Smooth muscle cell (in vitro differentiated cells): Measurements from ENCODE around the gene TRRAP. TPM values are rescaled to one million over a fixed set of nuclear protein-coding genes. Genes with fewer than 3 reads are reported as not detected.

ENCODE experiments used
- DNase-seq: peaks from one replicate; lab custom pipeline; 2025; ENCODE audit not compliant: unreplicated experiment; lab: John Stamatoyannopoulos, UW
- H2AFZ ChIP-seq: fragments of 200-600 bp; sonication (generic); 2 replicates; pipeline ENCODE4 v1.6.0; 2016; ENCODE audit warnings: antibody characterized with exemption, low read depth, mild to moderate bottlenecking
- H3F3A ChIP-seq: fragments of 200-600 bp; sonication (generic); 2 replicates; pipeline ENCODE4 v1.6.0; 2017; ENCODE audit warnings: antibody characterized with exemption, low read depth
- H3K27ac ChIP-seq: fragments of 200-600 bp; sonication (generic); 2 replicates; pipeline ENCODE4 v1.5.1; 2016; ENCODE audit warnings: low read depth, mild to moderate bottlenecking
- H3K27me3 ChIP-seq: fragments of 200-600 bp; sonication (generic); 2 replicates; pipeline ENCODE4 v1.6.1; 2016; ENCODE audit warnings: low read depth, mild to moderate bottlenecking
- H3K36me3 ChIP-seq: fragments of 200-600 bp; sonication (generic); 2 replicates; pipeline ENCODE4 v1.5.1; 2016; ENCODE audit warnings: low read depth
- H3K4me1 ChIP-seq: fragments of 200-600 bp; sonication (generic); 2 replicates; pipeline ENCODE4 v1.5.1; 2016; ENCODE audit warnings: low read depth
- H3K4me2 ChIP-seq: fragments of 200-600 bp; sonication (generic); 2 replicates; pipeline ENCODE4 v1.6.0; 2016; ENCODE audit warnings: mild to moderate bottlenecking
- H3K4me3 ChIP-seq: fragments of 200-600 bp; sonication (generic); 2 replicates; pipeline ENCODE4 v1.5.1; 2016; ENCODE audit warnings: mild to moderate bottlenecking
- H3K79me2 ChIP-seq: fragments of 200-600 bp; sonication (generic); 2 replicates; pipeline ENCODE4 v1.6.0; 2016; ENCODE audit warnings: low read depth, mild to moderate bottlenecking
- H3K9ac ChIP-seq: fragments of 200-600 bp; sonication (generic); 2 replicates; pipeline ENCODE4 v1.6.0; 2016; ENCODE audit warnings: low read depth
- H3K9me3 ChIP-seq: fragments of 200-600 bp; sonication (generic); replicated peaks from 2 replicates; pipeline ENCODE4 v1.5.1; 2016; ENCODE audit warnings: low read depth
- H4K20me1 ChIP-seq: fragments of 200-600 bp; sonication (generic); 2 replicates; pipeline ENCODE4 v1.6.0; 2016; ENCODE audit warnings: low read depth
- WGBS: methylation state at CpG from one replicate; pipeline ENCODE4 v1.1.7; 2016; ENCODE audit warnings: low lambda C conversion rate; 5-methylcytosine and 5-hydroxymethylcytosine counted together
- polyA plus RNA-seq: library from polyadenylated mRNA; unstranded; fragments of >200 nt; fragmentation: Nextera tagmentation; extraction: Ambion mirVana; gene quantifications from 2 replicates; pipeline ENCODE4 v1.2.1, GENCODE V29; 2016
- total RNA-seq: library from RNA; depleted of rRNA; stranded (reverse); fragments of >200 nt; gene quantifications from 2 replicates; pipeline ENCODE4 v1.2.3, GENCODE V29; 2014
- TF ChIP-seq, protein P1 (sequence below): fragments of 200-600 bp; sonication (generic); IDR thresholded peaks from 2 replicates; pipeline ENCODE4 v1.5.1; 2017; ENCODE audit warnings: borderline replicate concordance, mild to moderate bottlenecking, antibody characterized with exemption; ENCODE audit not compliant: insufficient read depth, poor library complexity, severe bottlenecking

Gene TRRAP
- total and polyA plus RNA-seq, 2 experiments from 2014 or later: 3.9 to 24.8 TPM

DNA sequence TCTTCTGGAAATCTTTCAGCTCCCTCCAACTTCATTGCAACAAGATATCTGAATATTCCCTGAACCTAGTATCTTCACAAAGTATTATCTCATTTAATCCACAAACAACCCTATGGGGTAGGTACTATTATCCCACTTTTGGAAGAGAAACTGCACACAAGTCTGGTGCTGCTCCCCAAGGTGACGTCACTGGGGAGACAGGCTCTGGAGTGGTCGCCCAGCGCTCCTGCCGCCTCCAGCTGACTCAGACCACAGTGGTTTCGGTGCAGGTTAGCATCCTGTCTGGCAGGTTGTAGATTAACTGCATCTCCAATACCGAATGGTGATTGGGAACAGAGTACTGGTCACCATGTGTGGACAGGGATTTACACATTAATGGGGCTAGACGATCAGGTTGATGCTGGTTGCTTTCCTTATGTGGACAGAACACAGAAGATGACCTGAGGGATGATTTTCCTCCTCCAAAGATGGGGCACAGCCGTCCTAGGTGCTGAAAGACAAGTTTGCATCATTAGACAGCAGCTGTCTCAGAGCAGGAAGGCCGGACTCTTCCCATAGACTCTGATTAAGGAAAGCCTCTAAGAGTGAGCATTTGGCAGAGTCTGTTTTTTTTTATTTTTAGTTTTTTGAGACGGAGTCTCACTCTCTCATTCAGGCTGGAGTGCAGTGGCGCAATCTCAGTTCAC, 128.6 kb downstream of the TRRAP start:
- Histone ChIP-seq H4K20me1 (no peaks in the 10 kb centered on the region), H3K27ac (no peak overlapping the region), H3K9ac (no peak overlapping the region), H3K27me3 (no peaks in the 10 kb centered on the region), H3F3A (no peaks in the 10 kb centered on the region), H3K79me2 (no peaks in the 10 kb centered on the region), H3K4me3 (no peak overlapping the region), H3K9me3 (no peaks in the 10 kb centered on the region), H3K4me2 (no peak overlapping the region), H3K4me1 (no peaks in the 10 kb centered on the region), H3K36me3 (peaks cover 17% of the 10 kb centered on the region), H2AFZ (no peak overlapping the region)
- TF ChIP-seq, protein P1, sequence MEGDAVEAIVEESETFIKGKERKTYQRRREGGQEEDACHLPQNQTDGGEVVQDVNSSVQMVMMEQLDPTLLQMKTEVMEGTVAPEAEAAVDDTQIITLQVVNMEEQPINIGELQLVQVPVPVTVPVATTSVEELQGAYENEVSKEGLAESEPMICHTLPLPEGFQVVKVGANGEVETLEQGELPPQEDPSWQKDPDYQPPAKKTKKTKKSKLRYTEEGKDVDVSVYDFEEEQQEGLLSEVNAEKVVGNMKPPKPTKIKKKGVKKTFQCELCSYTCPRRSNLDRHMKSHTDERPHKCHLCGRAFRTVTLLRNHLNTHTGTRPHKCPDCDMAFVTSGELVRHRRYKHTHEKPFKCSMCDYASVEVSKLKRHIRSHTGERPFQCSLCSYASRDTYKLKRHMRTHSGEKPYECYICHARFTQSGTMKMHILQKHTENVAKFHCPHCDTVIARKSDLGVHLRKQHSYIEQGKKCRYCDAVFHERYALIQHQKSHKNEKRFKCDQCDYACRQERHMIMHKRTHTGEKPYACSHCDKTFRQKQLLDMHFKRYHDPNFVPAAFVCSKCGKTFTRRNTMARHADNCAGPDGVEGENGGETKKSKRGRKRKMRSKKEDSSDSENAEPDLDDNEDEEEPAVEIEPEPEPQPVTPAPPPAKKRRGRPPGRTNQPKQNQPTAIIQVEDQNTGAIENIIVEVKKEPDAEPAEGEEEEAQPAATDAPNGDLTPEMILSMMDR: no peak
- WGBS: 96% methylated on average over 11 of the region's 11 CpGs
- DNase-seq: no peak

DNA sequence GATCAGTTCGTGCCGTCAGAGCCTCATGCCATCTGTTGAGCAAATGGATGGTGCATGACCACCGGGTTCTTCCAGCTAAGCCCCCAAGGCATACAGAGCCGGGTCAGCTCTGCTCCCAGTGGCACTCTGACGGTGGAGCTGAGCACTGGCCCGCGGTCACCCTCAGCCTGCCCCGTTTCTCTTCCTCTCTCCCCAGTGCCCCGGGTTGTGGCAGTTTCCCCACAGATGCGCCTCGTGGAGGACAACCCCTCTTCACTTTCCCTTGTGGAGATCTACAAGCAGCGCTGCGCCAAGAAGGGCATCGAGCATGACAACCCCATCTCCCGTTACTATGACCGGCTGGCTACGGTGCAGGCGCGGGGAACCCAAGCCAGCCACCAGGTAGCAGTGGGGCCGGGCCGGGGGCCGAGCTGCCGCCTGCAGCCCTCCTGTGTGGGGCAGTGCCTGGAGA, 129.9 kb downstream of the TRRAP start:
- Histone ChIP-seq H2AFZ (no peak overlapping the region), H3K9me3 (no peaks in the 10 kb centered on the region), H3K27ac (no peak overlapping the region), H3K4me3 (no peak overlapping the region), H3K4me1 (no peaks in the 10 kb centered on the region), H3K4me2 (no peak overlapping the region), H3K27me3 (no peaks in the 10 kb centered on the region), H3K79me2 (no peaks in the 10 kb centered on the region), H3F3A (no peaks in the 10 kb centered on the region), H3K9ac (no peak overlapping the region), H4K20me1 (no peaks in the 10 kb centered on the region), H3K36me3 (peaks cover 16% of the 10 kb centered on the region)
- TF ChIP-seq, protein P1: no peak
- DNase-seq: no peak
- WGBS: 96% methylated on average over 23 of the region's 23 CpGs

DNA sequence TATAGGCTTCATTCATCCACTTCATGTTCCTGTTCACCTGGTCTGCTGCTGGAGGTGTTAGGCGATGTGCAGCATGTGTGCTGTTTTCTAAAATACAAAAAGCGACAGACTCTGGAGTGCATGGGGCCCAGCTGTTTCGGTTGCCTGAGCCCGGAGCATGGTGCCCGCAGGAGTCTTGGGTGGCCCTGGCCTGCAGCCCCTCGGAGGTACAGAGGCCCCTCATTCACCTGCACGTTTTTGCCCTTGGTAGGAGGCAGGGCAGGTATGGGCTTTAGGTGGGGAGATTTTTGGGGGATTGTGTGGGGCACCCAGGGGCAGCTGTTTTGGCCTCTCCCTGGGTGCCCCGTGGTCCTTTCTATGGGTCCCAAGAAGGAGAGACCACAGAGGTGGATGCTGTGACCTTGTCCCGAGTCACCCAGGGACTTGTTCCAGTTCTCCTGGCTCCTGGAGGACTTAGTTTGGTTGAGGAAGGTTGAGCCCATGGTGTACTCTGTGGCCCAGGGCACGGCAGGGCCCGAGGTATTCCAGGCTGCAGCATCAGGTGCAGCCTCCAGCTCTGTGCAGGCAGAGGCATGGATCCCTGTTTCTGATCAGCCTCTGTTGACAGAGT, 130.7 kb downstream of the TRRAP start:
- Histone ChIP-seq H2AFZ (no peak overlapping the region), H3K4me3 (no peak overlapping the region), H3F3A (no peaks in the 10 kb centered on the region), H3K36me3 (peaks cover 23% of the 10 kb centered on the region), H3K9ac (no peak overlapping the region), H3K4me1 (no peaks in the 10 kb centered on the region), H3K27me3 (no peaks in the 10 kb centered on the region), H3K4me2 (no peak overlapping the region), H3K9me3 (no peaks in the 10 kb centered on the region), H3K79me2 (no peaks in the 10 kb centered on the region), H4K20me1 (no peaks in the 10 kb centered on the region), H3K27ac (no peak overlapping the region)
- WGBS: 99% methylated on average over 11 of the region's 11 CpGs
- TF ChIP-seq, protein P1: no peak
- no peak for DNase-seq
